Measurements from ENCODE around the gene LGALS3BP.
A peak's percentile ranks its signal among the peaks of the same experiment; 100 is the strongest.

LGALS3BP gene

GRCh38 chr17:78934681-78935418 lies 44.9 kb downstream of the LGALS3BP start:
- DNase-seq: no peak

- peak in 1 of 2 donors; percentile 23 for DNase-seq
Measured at GRCh38 chr17:78933959-78934568, 45.7 kb downstream of the LGALS3BP start.

GRCh38 chr17:78933025-78933958 lies 46.4 kb downstream of the LGALS3BP start:
- peak; percentile 38 to 48 for DNase-seq

GRCh38 chr17:78929908-78930775 lies 49.6 kb downstream of the LGALS3BP start:
- DNase-seq: no peak

- peak in 1 of 2 donors; percentile 24 for DNase-seq
Measured at GRCh38 chr17:78925662-78926555, 53.8 kb downstream of the LGALS3BP start.

- peak; percentile 72 to 84 for DNase-seq
Measured at GRCh38 chr17:78925234-78925633, 54.5 kb downstream of the LGALS3BP start, which contains the start of gene TIMP2. TSS of gene TIMP2 (minus strand) at chr17:78925387. CDS start at chr17:78925088, 299 bp downstream.

GRCh38 chr17:78924481-78925151 lies 55.1 kb downstream of the LGALS3BP start:
- no peak for DNase-seq

GRCh38 chr17:78923660-78924453 lies 55.9 kb downstream of the LGALS3BP start:
- DNase-seq: peak; percentile 61 to 78

- no peak for DNase-seq
Measured at GRCh38 chr17:78922816-78923498, 56.8 kb downstream of the LGALS3BP start.

- no peak for DNase-seq
Measured at GRCh38 chr17:78921437-78921971, 58.2 kb downstream of the LGALS3BP start.

Data from CD4-positive, alpha-beta T cell treated with Interleukin-1 beta for 1 hour (primary cell).